H1 (cell line): Measurements from ENCODE around the gene RBMS1. TPM values are rescaled to one million over a fixed set of nuclear protein-coding genes. Genes with fewer than 3 reads are reported as not detected.

Source experiments
- CHD7 ChIP-seq: fragments of 300-600 bp; sonication (generic); IDR thresholded peaks from 2 replicates; pipeline ENCODE4 v1.7.1; 2012; ENCODE audit warnings: low read length, moderate library complexity, mild to moderate bottlenecking, inconsistent platforms; ENCODE audit not compliant: insufficient replicate concordance
- CTCF ChIP-seq, 3 experiments: IDR thresholded peaks; 1 replicate in 2 of 3; 2 replicates in 1 of 3; pipeline versions ENCODE4 v1.5.1 to v1.6.1; 2011; ENCODE audit warnings: low read length in 3 of 3, mild to moderate bottlenecking in 3 of 3, inconsistent platforms in 2 of 3, low read depth in 1 of 3, moderate library complexity in 1 of 3; ENCODE audit not compliant: insufficient read depth in 1 of 3; ENCODE audit errors: control extremely low read depth in 1 of 3
- SIN3A ChIP-seq, 2 experiments: IDR thresholded peaks in 1 of 2; conservative IDR thresholded peaks in 1 of 2; 2 replicates each; pipeline ENCODE4 v1.6.1; 2011 to 2012; ENCODE audit warnings: low read length in 2 of 2, improper control_type of control experiment in 1 of 2, low read depth in 1 of 2, mild to moderate bottlenecking in 1 of 2
- polyA plus RNA-seq, 7 experiments: library from polyadenylated mRNA; depleted of rRNA in 3 of 7; stranded (reverse) in 5 of 7; unstranded in 2 of 7; fragments of >200 nt in 5 of 7; fragments of 200-250 nt in 2 of 7; gene quantifications; 1 replicate in 5 of 7; 2 replicates in 1 of 7; 4 replicates in 1 of 7; pipeline versions ENCODE4 v1.2.1 to v1.2.3, GENCODE V29; 2011 to 2013; ENCODE audit warnings: missing spikeins in 2 of 7, mixed read lengths in 2 of 7
- total RNA-seq: library from RNA; stranded (reverse); fragmentation: NEBNext Ultra II Directional; extraction: Animal tissue kit (Norgen Biotek cat#: 25700); gene quantifications from 2 replicates; pipeline ENCODE4 v1.2.1, GENCODE V29; 2021

RBMS1 gene
- total and polyA plus RNA-seq, 2 of the 8 experiments (the other 6 are each of a cell fraction or from before 2014, with no cell fraction given), result 53.7 to 60.0 TPM

GRCh38 chr2:160397530-160397865 lies 96.1 kb downstream of the RBMS1 start (continued):
- TF ChIP-seq CHD7 (peak; percentile 42), SIN3A (conservative IDR thresholded peaks at IDR 0.05 in 1 of 2, IDR thresholded peaks at IDR 0.05 in 1 of 2; ENCODE audit: low read depth in 1 of 2, low read length in 2 of 2) (0 out of 4 replicates have a peak, but pooled peaks of 1 of the 2 experiments have one; percentile 25), CTCF (IDR thresholded peaks at IDR 0.05; ENCODE audit: control extremely low read depth in 1 of 3, insufficient read depth in 1 of 3, low read depth in 1 of 3, low read length in 3 of 3) (no peak)
